Endodermal cell (in vitro differentiated cells): ENCODE measurements around the gene SECISBP2. TPM values are rescaled to one million over a fixed set of nuclear protein-coding genes. Genes with fewer than 3 reads are reported as not detected.

Source experiments
- DNase-seq: peaks from one replicate; pipeline ENCODE4 v3.0.0-alpha.2; 2017
- H3K27ac ChIP-seq: 2 replicates; pipeline ENCODE4 v1.5.1; 2013; ENCODE audit warnings: mild to moderate bottlenecking, low read depth, low read length, moderate library complexity
- H3K27me3 ChIP-seq: 2 replicates; pipeline ENCODE4 v1.6.1; 2013; ENCODE audit warnings: mild to moderate bottlenecking, low read length, moderate library complexity; ENCODE audit not compliant: insufficient read depth, control insufficient read depth, poor library complexity, severe bottlenecking
- H3K36me3 ChIP-seq: 2 replicates; pipeline ENCODE4 v1.7.0; 2013; ENCODE audit warnings: mild to moderate bottlenecking, low read length, moderate library complexity; ENCODE audit not compliant: control insufficient read depth, insufficient read depth
- H3K4me1 ChIP-seq: one replicate; pipeline ENCODE4 v1.7.0; 2013; ENCODE audit warnings: low read length; ENCODE audit not compliant: control insufficient read depth, insufficient read depth
- H3K4me3 ChIP-seq: 2 replicates; pipeline ENCODE4 v1.5.1; 2013; ENCODE audit warnings: mild to moderate bottlenecking, low read length, moderate library complexity
- H3K9ac ChIP-seq: 2 replicates; pipeline ENCODE4 v1.6.1; 2013; ENCODE audit warnings: mild to moderate bottlenecking, low read length, moderate library complexity; ENCODE audit not compliant: poor library complexity, severe bottlenecking; ENCODE audit errors: extremely low read depth
- H3K9me3 ChIP-seq: 2 replicates; pipeline ENCODE4 v1.6.1; 2013; ENCODE audit warnings: mild to moderate bottlenecking, low read length, moderate library complexity; ENCODE audit not compliant: control insufficient read depth
- H3K27ac Mint-ChIP-seq: 2 replicates; pipeline ENCODE4 v1.8.0; 2020; ENCODE audit warnings: mixed read lengths
- H3K27me3 Mint-ChIP-seq: 2 replicates; pipeline ENCODE4 v1.8.0; 2021; ENCODE audit warnings: mild to moderate bottlenecking, mixed read lengths; ENCODE audit not compliant: insufficient read depth
- H3K36me3 Mint-ChIP-seq: 2 replicates; pipeline ENCODE4 v1.8.0; 2020; ENCODE audit warnings: low read depth, mixed read lengths
- H3K4me1 Mint-ChIP-seq: 2 replicates; pipeline ENCODE4 v1.8.0; 2020; ENCODE audit warnings: mixed read lengths
- H3K4me3 Mint-ChIP-seq: 2 replicates; pipeline ENCODE4 v1.8.0; 2020; ENCODE audit warnings: mild to moderate bottlenecking, moderate library complexity, mixed read lengths
- H3K9me3 Mint-ChIP-seq: 2 replicates; pipeline ENCODE4 v1.8.0; 2020; ENCODE audit warnings: mild to moderate bottlenecking, mixed read lengths
- CTCF ChIP-seq: fragments of 200-600 bp; sonication (generic); conservative IDR thresholded peaks from 2 replicates; pipeline ENCODE4 v1.5.0; 2021; ENCODE audit warnings: antibody characterized with exemption, mild to moderate bottlenecking
- WGBS, 2 experiments: methylation state at CpG; one replicate each; pipeline versions ENCODE4 v1.1.5 to v1.1.7; 2013; ENCODE audit warnings: missing lambda C conversion rate in 2 of 2, mixed read lengths in 1 of 2; ENCODE audit not compliant: insufficient coverage in 1 of 2, insufficient read length in 1 of 2; 5-methylcytosine and 5-hydroxymethylcytosine counted together
- total RNA-seq, 2 donors: library from RNA; stranded (reverse); fragmentation: NEBNext Ultra II Directional in 1 of 2; extraction: Animal tissue kit (Norgen Biotek cat#: 25700) in 1 of 2; gene quantifications; 2 replicates in 1 of 2; 3 replicates in 1 of 2; pipeline ENCODE4 v1.2.1, GENCODE V29; 2021

The SECISBP2 gene
- total RNA-seq, 2 donors from 2014 or later = 55.7 to 56.0 TPM

GRCh38 chr9:89284076-89284475, 34.2 kb upstream of the SECISBP2 start:
- peaks cover 14% of the 10 kb centered on the region for H3K9me3 Mint-ChIP-seq

GRCh38 chr9:89291741-89292140, 26.6 kb upstream of the SECISBP2 start:
- Histone ChIP-seq H3K27ac (no peak overlapping the region), H3K36me3 (no peaks in the 10 kb centered on the region), H3K4me1 (no peaks in the 10 kb centered on the region), H3K4me3 (no peak overlapping the region), H3K9me3 (peaks cover 33% of the 10 kb centered on the region), H3K9ac (no peak overlapping the region), H3K27me3 (no peaks in the 10 kb centered on the region)
- no peaks in the 10 kb centered on the region for H3K27me3 Mint-ChIP-seq
- TF ChIP-seq CTCF = no peak
- no peak overlapping the region for H3K27ac Mint-ChIP-seq
- no peak for DNase-seq
- peaks cover 11% of the 10 kb centered on the region for H3K4me1 Mint-ChIP-seq
- H3K4me3 Mint-ChIP-seq = no peak overlapping the region
- peaks cover 36% of the 10 kb centered on the region for H3K9me3 Mint-ChIP-seq
- 98 to 100% methylated on average over 2 of the region's 2 CpGs for WGBS, 2 experiments
- peaks cover 10% of the 10 kb centered on the region for H3K36me3 Mint-ChIP-seq

More at GRCh38 chr9:89284076-89284475, 34.2 kb upstream of the SECISBP2 start:
- H3K36me3 ChIP-seq = no peaks in the 10 kb centered on the region
- H3K4me1 ChIP-seq = no peaks in the 10 kb centered on the region
- no peaks in the 10 kb centered on the region for H3K27me3 ChIP-seq
- H3K9me3 ChIP-seq = no peaks in the 10 kb centered on the region
- H3K9ac ChIP-seq = no peak overlapping the region
- peaks cover 9% of the 10 kb centered on the region for H3K36me3 Mint-ChIP-seq
- DNase-seq = no peak
- no peak for TF ChIP-seq CTCF
- peaks cover 4% of the 10 kb centered on the region for H3K4me1 Mint-ChIP-seq
- no peaks in the 10 kb centered on the region for H3K27me3 Mint-ChIP-seq
- H3K4me3 Mint-ChIP-seq = no peak overlapping the region
- H3K4me3 ChIP-seq = no peak overlapping the region
- WGBS, 2 experiments = 93% methylated on average over 3 to 7 of the region's 7 CpGs
- no peak overlapping the region for H3K27ac Mint-ChIP-seq
- no peak overlapping the region for H3K27ac ChIP-seq

GRCh38 chr9:89293014-89293413, 25.3 kb upstream of the SECISBP2 start:
- peaks cover 44% of the 10 kb centered on the region for H3K9me3 Mint-ChIP-seq
- H3K27me3 Mint-ChIP-seq = no peaks in the 10 kb centered on the region
- Histone ChIP-seq H3K36me3 (no peaks in the 10 kb centered on the region), H3K9ac (no peak overlapping the region), H3K4me1 (no peaks in the 10 kb centered on the region), H3K9me3 (peaks cover 44% of the 10 kb centered on the region), H3K4me3 (peak overlapping the region; percentile 71), H3K27ac (no peak overlapping the region), H3K27me3 (no peaks in the 10 kb centered on the region)
- peaks cover 15% of the 10 kb centered on the region for H3K36me3 Mint-ChIP-seq
- no peak overlapping the region for H3K27ac Mint-ChIP-seq
- 80% methylated on average over 1 of the region's 1 CpG; no CpG with 5 or more reads in 1 of the 2 experiments for WGBS, 2 experiments
- no peak overlapping the region for H3K4me3 Mint-ChIP-seq
- no peak for DNase-seq
- no peak for TF ChIP-seq CTCF
- peaks cover 11% of the 10 kb centered on the region for H3K4me1 Mint-ChIP-seq
